HEK293 (cell line): ENCODE data around the gene ASCC3.

Experiments used
- CTCF ChIA-PET: fragments of 350-600 bp; formaldehyde crosslinking; extraction: SDS; loops from one replicate; lab custom pipeline; 2021; ENCODE audit warnings: antibody characterized with exemption; lab: Yijun Ruan, JAX
- POLR2A ChIA-PET: fragments of 300-600 bp; formaldehyde crosslinking; extraction: SDS; loops from one replicate; lab custom pipeline; 2020; ENCODE audit warnings: antibody characterized with exemption, inconsistent platforms; lab: Yijun Ruan, JAX
- H3K27ac ChIP-seq: fragments of 200-500 bp; sonication (Bioruptor generic); 2 replicates; pipeline ENCODE4 v1.5.1; 2014; ENCODE audit warnings: low read depth, low read length, control low read depth, inconsistent platforms; ENCODE audit errors: extremely low read depth
- H3K36me3 ChIP-seq, 2 experiments: fragments of 200-500 bp in 1 of 2; sonication (Bioruptor generic) in 1 of 2; 1 replicate in 1 of 2; 2 replicates in 1 of 2; pipeline ENCODE4 v1.5.1; 2014 to 2017; ENCODE audit warnings: inconsistent platforms in 2 of 2, low read length in 2 of 2; ENCODE audit not compliant: control insufficient read depth in 2 of 2, insufficient read depth in 1 of 2
- H3K4me1 ChIP-seq: fragments of 200-500 bp; sonication (Bioruptor generic); 2 replicates; pipeline ENCODE4 v1.5.1; 2014; ENCODE audit warnings: mild to moderate bottlenecking, low read length, inconsistent platforms; ENCODE audit not compliant: control insufficient read depth, insufficient read depth
- H3K4me3 ChIP-seq: 2 replicates; pipeline ENCODE4 v1.5.1; 2011; ENCODE audit warnings: low read depth, mild to moderate bottlenecking, control low read depth, low read length, moderate library complexity
- H3K9me3 ChIP-seq: fragments of 200-500 bp; sonication (Bioruptor generic); 2 replicates; pipeline ENCODE4 v1.5.1; 2014; ENCODE audit warnings: low read depth, low read length, inconsistent platforms; ENCODE audit not compliant: control insufficient read depth, insufficient read depth
- CTCF ChIP-seq: fragments of 450-650 bp; formaldehyde crosslinking; IDR thresholded peaks from 2 replicates; pipeline ENCODE4 v1.5.1; 2016; ENCODE audit warnings: missing biosample characterization, missing genetic modification characterization
- GLI2 ChIP-seq: fragments of 450-650 bp; formaldehyde crosslinking; IDR thresholded peaks from 2 replicates; pipeline ENCODE4; 2017; ENCODE audit warnings: missing biosample characterization, missing genetic modification characterization, low read depth, borderline replicate concordance
- GLIS1 ChIP-seq: fragments of 450-650 bp; formaldehyde crosslinking; IDR thresholded peaks from 2 replicates; pipeline ENCODE4 v1.5.1; 2016; ENCODE audit warnings: missing biosample characterization, missing genetic modification characterization
- HOXA7 ChIP-seq: sonication (generic); formaldehyde crosslinking; IDR thresholded peaks from 2 replicates; pipeline ENCODE4 v1.8.1; 2022; ENCODE audit warnings: missing genetic modification reagents, borderline replicate concordance
- HOXC10 ChIP-seq: sonication (generic); formaldehyde crosslinking; IDR thresholded peaks from 2 replicates; pipeline ENCODE4 v1.8.1; 2023; ENCODE audit warnings: mild to moderate bottlenecking, missing genetic modification reagents
- HOXD13 ChIP-seq: sonication (generic); formaldehyde crosslinking; IDR thresholded peaks from 2 replicates; pipeline ENCODE4 v1.8.0; 2022; ENCODE audit warnings: missing genetic modification reagents, borderline replicate concordance
- SALL2 ChIP-seq: fragments of 450-650 bp; formaldehyde crosslinking; IDR thresholded peaks from 2 replicates; pipeline ENCODE4 v1.5.0; 2017; ENCODE audit warnings: missing biosample characterization, mild to moderate bottlenecking, missing genetic modification characterization, borderline replicate concordance
- SCRT2 ChIP-seq: fragments of 450-650 bp; formaldehyde crosslinking; IDR thresholded peaks from 2 replicates; pipeline ENCODE4 v1.5.1; 2016; ENCODE audit warnings: missing biosample characterization, missing genetic modification characterization
- YY1 ChIP-seq: fragments of 450-650 bp; formaldehyde crosslinking; IDR thresholded peaks from 2 replicates; pipeline ENCODE4 v1.5.1; 2018; ENCODE audit warnings: missing biosample characterization, missing genetic modification characterization
- ZBTB11 ChIP-seq: fragments of 450-650 bp; formaldehyde crosslinking; conservative IDR thresholded peaks from 2 replicates; pipeline ENCODE4 v1.5.1; 2016; ENCODE audit warnings: low read depth, missing biosample characterization, missing genetic modification characterization
- ZBTB21 ChIP-seq: fragments of 450-650 bp; formaldehyde crosslinking; IDR thresholded peaks from 2 replicates; pipeline ENCODE4 v1.5.1; 2017; ENCODE audit warnings: missing biosample characterization, missing genetic modification characterization
- ZBTB6 ChIP-seq: fragments of 450-650 bp; formaldehyde crosslinking; IDR thresholded peaks from 2 replicates; pipeline ENCODE4 v1.5.1; 2017; ENCODE audit warnings: missing biosample characterization, missing genetic modification characterization
- ZFP37 ChIP-seq: fragments of 450-650 bp; formaldehyde crosslinking; IDR thresholded peaks from 2 replicates; pipeline ENCODE4 v1.5.1; 2016; ENCODE audit warnings: missing biosample characterization, missing genetic modification characterization
- ZNF10 ChIP-seq: fragments of 450-650 bp; formaldehyde crosslinking; IDR thresholded peaks from 2 replicates; pipeline ENCODE4 v1.5.1; 2017; ENCODE audit warnings: missing biosample characterization, missing genetic modification characterization
- ZNF155 ChIP-seq: fragments of 450-650 bp; formaldehyde crosslinking; IDR thresholded peaks from 2 replicates; pipeline ENCODE4 v1.5.1; 2016; ENCODE audit warnings: missing biosample characterization, missing genetic modification characterization
- ZNF174 ChIP-seq: fragments of 450-650 bp; formaldehyde crosslinking; IDR thresholded peaks from 2 replicates; pipeline ENCODE4 v1.5.0; 2017; ENCODE audit warnings: missing biosample characterization, mild to moderate bottlenecking, missing genetic modification characterization
- ZNF184 ChIP-seq: fragments of 450-650 bp; IDR thresholded peaks from 2 replicates; pipeline ENCODE4 v1.5.1; 2018; ENCODE audit warnings: missing biosample characterization, mild to moderate bottlenecking, missing genetic modification characterization
- ZNF2 ChIP-seq: fragments of 450-650 bp; formaldehyde crosslinking; IDR thresholded peaks from 2 replicates; pipeline ENCODE4 v1.5.1; 2016; ENCODE audit warnings: missing biosample characterization, missing genetic modification characterization
- ZNF202 ChIP-seq: fragments of 450-650 bp; formaldehyde crosslinking; IDR thresholded peaks from 2 replicates; pipeline ENCODE4 v1.5.1; 2016; ENCODE audit warnings: missing biosample characterization, missing genetic modification characterization, borderline replicate concordance
- ZNF280C ChIP-seq: fragments of 450-650 bp; formaldehyde crosslinking; IDR thresholded peaks from 2 replicates; pipeline ENCODE4 v1.5.1; 2016; ENCODE audit warnings: missing biosample characterization, missing genetic modification characterization
- ZNF335 ChIP-seq: fragments of 450-650 bp; formaldehyde crosslinking; conservative IDR thresholded peaks from 2 replicates; pipeline ENCODE4 v1.5.1; 2016; ENCODE audit warnings: missing biosample characterization, missing genetic modification characterization
- ZNF391 ChIP-seq: fragments of 450-650 bp; formaldehyde crosslinking; IDR thresholded peaks from 2 replicates; pipeline ENCODE4 v1.5.1; 2016; ENCODE audit warnings: low read depth, missing biosample characterization, missing genetic modification characterization, borderline replicate concordance
- ZNF473 ChIP-seq: fragments of 450-650 bp; formaldehyde crosslinking; IDR thresholded peaks from 2 replicates; pipeline ENCODE4 v1.5.1; 2017; ENCODE audit warnings: missing biosample characterization, missing genetic modification characterization
- ZNF580 ChIP-seq: fragments of 450-650 bp; formaldehyde crosslinking; IDR thresholded peaks from 2 replicates; pipeline ENCODE4 v1.5.1; 2016; ENCODE audit warnings: missing biosample characterization, missing genetic modification characterization
- ZNF600 ChIP-seq: fragments of 450-650 bp; formaldehyde crosslinking; IDR thresholded peaks from 2 replicates; pipeline ENCODE4 v1.5.1; 2016; ENCODE audit warnings: missing biosample characterization, missing genetic modification characterization
- ZNF76 ChIP-seq: fragments of 450-650 bp; formaldehyde crosslinking; IDR thresholded peaks from 2 replicates; pipeline ENCODE4; 2016; ENCODE audit warnings: low read depth, missing biosample characterization, missing genetic modification characterization, borderline replicate concordance
- ZNF768 ChIP-seq: fragments of 450-650 bp; formaldehyde crosslinking; IDR thresholded peaks from 2 replicates; pipeline ENCODE4 v1.5.1; 2018; ENCODE audit warnings: missing biosample characterization, mild to moderate bottlenecking, missing genetic modification characterization

ASCC3 gene

GRCh38 chr6:100880853-100881706 is at the start of gene ASCC3:
TSS of gene ASCC3 (minus strand) at chr6:100881329. CDS start at chr6:100867997, 13,332 bp downstream.
- Histone ChIP-seq H3K4me1 (peaks cover 8% of the 10 kb centered on the region), H3K4me3 (peak within 1 kb of the TSS; percentile 98), H3K9me3 (no peaks in the 10 kb centered on the region), H3K27ac (peak within 1 kb of the TSS; percentile 93), H3K36me3 (peaks cover 0 to 6% of the 10 kb centered on the region in 2 experiments; a peak in 1 of 3 replicates)
- POLR2A ChIA-PET = interaction anchor here (0.6 to 2.2 kb wide), 8 partner anchors 8 to 416 kb away, joined by 3 to 12 read pairs (median 4); partner anchors contain the start of gene SIM1
- CTCF ChIA-PET = interaction anchor here (0.6 to 1.3 kb wide), 3 partner anchors 14 to 217 kb away, joined by 4 to 5 read pairs (median 4); no protein-coding TSS in a partner anchor
- TF ChIP-seq GLI2 = no peak
- TF ChIP-seq ZNF155 = no peak
- no peak for TF ChIP-seq ZNF184 (tag by site-specific recombination)
- no peak for TF ChIP-seq ZBTB21 (tag by site-specific recombination)
- TF ChIP-seq ZNF600 (tag by site-specific recombination) = peak; percentile 89
- no peak for TF ChIP-seq SALL2 (tag by site-specific recombination)
- TF ChIP-seq GLIS1 (tag by site-specific recombination) = no peak; the same call in 1 of the 2 replicates
- TF ChIP-seq ZNF768 (tag by site-specific recombination) = 0 out of 2 replicates have a peak, but pooled peaks have one; percentile 2
- TF ChIP-seq ZNF202 (tag by site-specific recombination) = no peak
- TF ChIP-seq ZNF10 = no peak
- peak; percentile 88 for TF ChIP-seq SCRT2 (tag by site-specific recombination)
- no peak for TF ChIP-seq ZNF580 (tag by site-specific recombination)
- TF ChIP-seq ZBTB6 (tag by site-specific recombination) = no peak
- peak; percentile 74; the same call in 1 of the 2 replicates for TF ChIP-seq ZNF76 (tag by site-specific recombination)
- TF ChIP-seq HOXD13 (CRISPR knock-in tag) = peak; percentile 39; the same call in 1 of the 2 replicates
- peak; percentile 88 for TF ChIP-seq ZNF335 (tag by site-specific recombination)
- no peak for TF ChIP-seq ZNF473 (tag by site-specific recombination)
- TF ChIP-seq YY1 (tag by site-specific recombination) = no peak
- TF ChIP-seq HOXA7 (CRISPR knock-in tag) = no peak
- 0 out of 2 replicates have a peak, but pooled peaks have one; percentile 68 for TF ChIP-seq ZNF2 (tag by site-specific recombination)
- peak; percentile 55; the same call in 1 of the 2 replicates for TF ChIP-seq ZNF391 (tag by site-specific recombination)
- TF ChIP-seq HOXC10 (CRISPR knock-in tag) = no peak
- no peak for TF ChIP-seq ZNF174 (tag by site-specific recombination)
- TF ChIP-seq ZBTB11 (tag by site-specific recombination) = peak; percentile 29
- no peak for TF ChIP-seq ZNF280C (tag by site-specific recombination)
- peak; percentile 97 for TF ChIP-seq ZFP37
- peak; percentile 9; the same call in 1 of the 2 replicates for TF ChIP-seq CTCF (tag by site-specific recombination)
